ENCODE measurements around the gene EFCAB11.
"Not testable (repeated sequence)": the region's sequence is repeated elsewhere in the genome, so short reads cannot be mapped to it uniquely, and the experiment has no call there.

Gene EFCAB11

DNA sequence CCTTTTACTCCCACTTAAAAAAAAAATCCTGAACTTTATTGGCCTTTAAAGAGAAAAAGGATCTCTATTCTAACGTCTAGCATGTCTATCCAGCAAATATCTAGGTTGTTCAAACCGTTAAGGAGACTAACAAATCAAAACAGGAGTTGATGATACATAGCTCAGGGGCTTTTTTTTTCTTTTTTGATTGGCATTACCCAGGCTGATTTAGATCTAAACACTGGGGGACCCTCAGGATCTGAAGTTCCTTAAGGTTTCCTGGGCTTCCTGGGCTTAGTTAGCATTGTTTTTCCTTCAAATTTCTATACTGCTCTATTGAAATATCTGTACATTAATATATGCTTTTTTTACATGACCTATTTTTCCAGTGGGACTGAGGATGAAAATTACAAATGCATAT lies 42.3 kb downstream of the EFCAB11 start:
- no peak for ATAC-seq (ENCODE audit: low read depth)
- H3K9me3 Mint-ChIP-seq = no peaks in the 10 kb centered on the region
- H3K36me3 Mint-ChIP-seq = no peaks in the 10 kb centered on the region
- no peaks in the 10 kb centered on the region for H3K27me3 Mint-ChIP-seq
- H3K27ac Mint-ChIP-seq = no peak overlapping the region
- H3K4me3 Mint-ChIP-seq = no peak overlapping the region
- DNase-seq (ENCODE audit: low spot score in 2 of 2) = no peak
- peaks cover 3% of the 10 kb centered on the region for H3K4me1 Mint-ChIP-seq

DNA sequence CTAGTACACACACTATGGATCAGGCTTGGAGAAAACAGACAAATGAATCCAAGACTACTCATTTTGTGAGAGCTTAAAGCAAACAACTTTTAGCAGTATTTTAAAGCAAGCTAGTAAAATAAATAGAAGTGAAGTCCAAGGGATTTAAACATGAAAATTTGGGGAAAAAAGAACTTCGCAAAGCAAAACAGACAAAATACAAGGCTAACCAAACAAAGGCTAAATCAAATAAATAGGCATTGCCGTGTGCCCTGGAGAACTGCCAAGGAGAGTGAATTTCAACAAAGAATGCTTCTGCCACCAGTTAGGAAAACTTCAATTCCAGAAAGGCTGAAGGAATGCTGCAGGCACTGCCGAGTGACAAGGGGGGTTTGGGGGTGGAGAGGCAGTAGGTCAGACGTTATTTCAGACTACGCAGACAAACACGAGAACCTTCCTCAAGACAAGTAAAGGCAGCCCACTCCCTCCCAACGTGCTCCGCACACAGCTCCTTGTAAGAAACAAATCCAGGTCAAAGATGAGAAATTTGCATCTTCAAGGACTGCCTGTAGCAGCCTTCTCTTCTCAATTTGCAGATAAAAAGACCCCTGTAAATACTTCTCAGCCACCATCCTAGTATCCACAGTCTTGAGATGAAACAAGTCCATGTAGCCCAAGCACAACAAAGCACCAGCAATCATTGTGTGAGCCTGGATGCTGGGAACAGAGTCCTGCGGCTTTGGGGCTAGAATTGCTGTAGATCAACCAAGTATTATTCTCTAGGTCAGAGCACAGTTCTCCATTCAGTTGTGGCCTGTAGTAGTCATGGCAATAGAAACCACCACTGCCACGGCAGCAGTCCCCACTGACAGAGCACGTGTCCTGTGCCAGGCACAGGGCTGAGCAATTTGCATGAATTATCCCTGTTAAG lies 43.3 kb downstream of the EFCAB11 start:
- no peak overlapping the region for H3K4me3 Mint-ChIP-seq
- peaks cover 5% of the 10 kb centered on the region for H3K4me1 Mint-ChIP-seq
- no peak overlapping the region for H3K27ac Mint-ChIP-seq
- no peaks in the 10 kb centered on the region for H3K27me3 Mint-ChIP-seq
- no peak for ATAC-seq (ENCODE audit: low read depth)
- H3K9me3 Mint-ChIP-seq = no peaks in the 10 kb centered on the region
- DNase-seq (ENCODE audit: low spot score in 2 of 2) = no peak
- H3K36me3 Mint-ChIP-seq = no peaks in the 10 kb centered on the region

DNA sequence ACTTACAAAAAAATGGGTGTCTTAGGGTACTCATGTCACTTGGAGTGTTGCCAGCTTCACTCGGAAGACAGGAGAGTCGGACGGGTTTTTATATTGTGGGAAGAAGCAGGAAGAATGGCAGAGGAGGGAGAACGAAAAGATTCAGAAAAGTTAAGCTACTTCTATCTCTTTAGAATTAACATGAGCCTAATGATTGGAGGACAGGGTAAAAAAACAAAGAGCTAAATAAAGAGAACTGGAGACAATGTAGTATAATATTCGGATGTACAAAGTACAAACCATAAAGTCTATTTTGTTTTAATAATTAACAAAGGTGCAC lies 43.9 kb downstream of the EFCAB11 start:
- Mint-ChIP-seq H3K27ac (no peak overlapping the region), H3K9me3 (no peaks in the 10 kb centered on the region), H3K4me3 (no peak overlapping the region), H3K4me1 (peaks cover 6% of the 10 kb centered on the region), H3K27me3 (no peaks in the 10 kb centered on the region), H3K36me3 (peaks cover under 1% of the 10 kb centered on the region)
- DNase-seq (ENCODE audit: low spot score in 2 of 2) = no peak
- no peak for ATAC-seq (ENCODE audit: low read depth)

DNA sequence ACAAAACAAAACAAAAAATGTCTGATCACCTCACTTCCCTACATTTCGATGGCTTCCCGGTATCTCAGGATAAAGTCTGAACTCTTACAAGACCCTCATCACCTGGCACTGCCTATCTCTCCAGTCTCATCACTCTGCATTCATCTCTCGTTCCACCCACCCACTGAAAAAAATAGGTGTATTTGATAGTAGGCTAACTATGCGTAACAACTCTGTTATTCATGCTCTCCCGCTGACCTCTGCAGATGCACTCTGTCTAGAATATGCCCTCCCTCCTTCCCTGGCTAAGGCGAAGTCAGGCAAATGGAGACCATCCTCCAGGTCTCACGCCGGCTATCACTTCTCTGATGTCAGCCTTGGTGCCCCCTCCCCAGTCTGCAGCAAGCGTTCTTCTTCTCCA lies 44.9 kb downstream of the EFCAB11 start:
- ATAC-seq (ENCODE audit: low read depth) (no peak), DNase-seq (ENCODE audit: low spot score in 2 of 2) (no peak)
- H3K36me3 Mint-ChIP-seq = peaks cover 2% of the 10 kb centered on the region
- H3K27me3 Mint-ChIP-seq = no peaks in the 10 kb centered on the region
- H3K4me3 Mint-ChIP-seq = no peak overlapping the region
- H3K9me3 Mint-ChIP-seq = no peaks in the 10 kb centered on the region
- peaks cover 8% of the 10 kb centered on the region for H3K4me1 Mint-ChIP-seq
- no peak overlapping the region for H3K27ac Mint-ChIP-seq

DNA sequence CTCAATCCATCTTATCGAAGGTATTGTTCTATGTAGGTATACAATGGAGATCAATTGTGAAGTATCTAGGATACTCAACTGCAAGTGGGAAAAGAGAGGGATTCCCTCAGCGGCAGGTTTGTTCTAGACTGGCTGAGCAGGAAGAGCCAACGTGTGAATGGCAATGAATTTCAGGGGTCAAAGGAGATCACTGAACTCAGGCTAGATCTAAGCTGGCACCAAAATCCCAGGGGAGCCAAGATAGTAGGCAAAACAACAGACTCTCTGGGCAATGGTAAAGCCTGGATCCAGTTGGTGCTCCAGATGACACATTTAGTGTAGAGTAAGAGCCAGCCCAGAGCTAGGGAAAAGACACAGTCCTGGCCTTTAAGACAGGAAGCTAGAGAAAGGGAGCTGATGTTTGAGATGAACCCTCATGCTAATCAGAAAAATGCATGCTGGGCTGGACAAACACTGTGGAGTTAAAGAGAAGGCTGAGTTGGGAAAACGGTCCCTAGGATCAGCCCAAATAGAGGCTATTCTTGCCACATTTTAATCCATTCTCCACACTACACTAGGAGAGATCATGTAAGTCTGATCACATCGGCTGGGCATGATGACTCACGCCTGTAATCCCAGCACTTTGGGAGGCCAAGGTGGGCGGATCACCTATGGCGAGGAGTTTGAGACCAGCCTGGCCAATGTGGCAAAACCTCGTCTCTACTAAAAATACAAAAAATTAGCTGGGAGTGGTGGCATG lies 45.6 kb downstream of the EFCAB11 start:
- DNase-seq (ENCODE audit: low spot score in 2 of 2) = no peak
- Mint-ChIP-seq H3K4me3 (no peak overlapping the region), H3K27ac (no peak overlapping the region), H3K4me1 (peaks cover 8% of the 10 kb centered on the region), H3K36me3 (peaks cover 2% of the 10 kb centered on the region), H3K27me3 (no peaks in the 10 kb centered on the region), H3K9me3 (no peaks in the 10 kb centered on the region)
- ATAC-seq (ENCODE audit: low read depth) = no peak

DNA sequence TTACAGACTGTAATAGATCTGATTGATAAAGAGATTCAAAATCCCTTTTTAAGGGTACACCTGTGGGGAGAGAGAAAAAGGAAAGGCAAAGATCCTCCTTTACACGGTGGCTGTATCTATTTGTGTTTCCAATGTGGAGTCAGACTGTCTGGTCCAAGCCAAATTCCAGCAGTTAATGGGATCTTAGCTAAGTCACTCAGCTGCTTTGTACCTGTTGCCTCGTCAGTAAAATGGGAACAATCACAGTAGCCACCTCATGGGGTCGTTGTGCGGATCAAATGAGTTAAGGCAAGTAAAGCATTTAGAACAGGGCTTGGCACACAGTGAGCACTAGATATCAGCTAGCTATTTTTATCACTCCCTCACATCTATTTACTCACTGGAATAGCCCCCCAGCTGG lies 46.9 kb downstream of the EFCAB11 start:
- Mint-ChIP-seq H3K4me1 (peaks cover 6% of the 10 kb centered on the region), H3K36me3 (peaks cover 2% of the 10 kb centered on the region), H3K9me3 (no peaks in the 10 kb centered on the region), H3K4me3 (no peak overlapping the region), H3K27ac (no peak overlapping the region), H3K27me3 (no peaks in the 10 kb centered on the region)
- ATAC-seq (ENCODE audit: low read depth) (no peak), DNase-seq (ENCODE audit: low spot score in 2 of 2) (no peak)

DNA sequence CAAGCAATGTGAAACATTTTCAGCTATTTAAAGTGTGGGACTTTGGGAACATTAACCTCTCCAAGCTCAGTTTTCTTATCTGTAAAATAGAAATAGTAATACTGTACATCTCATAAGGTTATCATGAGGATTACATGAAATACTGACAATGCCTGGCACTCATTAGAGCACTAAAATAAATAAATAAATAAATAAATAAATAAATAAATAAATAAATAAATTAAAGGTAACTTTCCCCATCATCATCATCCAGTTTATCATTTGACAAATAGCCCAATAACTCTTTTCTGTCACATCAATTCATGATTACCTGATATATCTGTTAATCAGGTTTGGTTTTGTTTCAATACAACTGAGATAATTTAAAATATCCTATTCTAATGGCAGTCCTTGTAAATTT lies 48.5 kb downstream of the EFCAB11 start:
- DNase-seq (ENCODE audit: low spot score in 2 of 2) (no peak), ATAC-seq (ENCODE audit: low read depth) (no peak)
- no peaks in the 10 kb centered on the region for H3K27me3 Mint-ChIP-seq
- H3K4me1 Mint-ChIP-seq = peaks cover 5% of the 10 kb centered on the region
- H3K4me3 Mint-ChIP-seq = no peak overlapping the region
- peaks cover 2% of the 10 kb centered on the region for H3K36me3 Mint-ChIP-seq
- no peak overlapping the region for H3K27ac Mint-ChIP-seq
- H3K9me3 Mint-ChIP-seq = no peaks in the 10 kb centered on the region

DNA sequence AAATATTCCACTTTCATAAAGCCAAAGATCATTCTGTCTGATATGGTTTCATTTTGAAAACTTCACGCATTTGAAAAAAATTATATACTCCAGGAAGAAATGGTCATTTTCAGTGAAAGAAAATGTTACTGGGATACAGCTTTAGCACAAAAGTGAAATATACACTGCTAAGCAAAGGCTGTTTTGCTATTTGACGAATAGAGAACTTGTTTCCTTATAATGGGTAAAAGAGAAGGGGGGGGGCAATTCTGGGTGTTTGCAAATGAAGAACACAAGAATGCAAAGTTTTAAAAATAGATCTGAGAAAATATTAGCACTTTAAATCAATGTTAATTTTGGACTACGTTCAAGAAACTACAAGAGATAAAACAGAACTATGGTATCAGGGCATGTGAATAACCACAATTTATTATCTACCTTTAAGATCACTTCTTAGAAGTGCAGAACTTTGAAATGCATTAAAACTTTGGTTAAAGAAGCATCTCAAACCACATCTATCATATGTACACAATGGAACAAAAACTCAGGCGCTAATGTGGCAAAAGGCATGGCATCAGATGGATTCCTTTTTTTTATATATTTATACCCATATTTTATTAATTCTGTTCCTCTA lies 51.1 kb downstream of the EFCAB11 start:
- no peak overlapping the region for H3K4me3 Mint-ChIP-seq
- DNase-seq (ENCODE audit: low spot score in 2 of 2) = no peak
- no peak overlapping the region for H3K27ac Mint-ChIP-seq
- no peak for ATAC-seq (ENCODE audit: low read depth)
- H3K27me3 Mint-ChIP-seq = no peaks in the 10 kb centered on the region
- peaks cover 5% of the 10 kb centered on the region for H3K4me1 Mint-ChIP-seq
- H3K36me3 Mint-ChIP-seq = peaks cover 2% of the 10 kb centered on the region
- no peaks in the 10 kb centered on the region for H3K9me3 Mint-ChIP-seq

DNA sequence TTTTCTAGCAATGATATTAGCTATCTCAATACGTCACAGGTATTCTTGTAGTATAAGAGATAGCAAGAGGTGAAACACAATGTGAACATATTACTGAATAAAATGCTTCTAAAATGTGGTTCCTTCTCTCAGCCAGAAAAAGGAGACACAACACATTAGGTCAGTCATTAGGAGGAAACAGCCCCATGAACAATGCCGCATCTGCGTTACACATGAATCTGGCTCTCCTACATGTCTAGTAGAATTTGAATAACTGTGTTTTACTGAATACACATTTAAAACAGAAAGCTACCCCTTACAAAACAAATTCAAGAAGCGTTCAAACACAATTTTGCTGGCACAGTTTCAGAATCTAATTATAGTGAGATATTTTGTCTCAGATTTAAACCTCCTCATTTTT lies 51.6 kb downstream of the EFCAB11 start:
- no peak overlapping the region for H3K4me3 Mint-ChIP-seq
- peaks cover 2% of the 10 kb centered on the region for H3K36me3 Mint-ChIP-seq
- no peak for DNase-seq (ENCODE audit: low spot score in 2 of 2)
- peaks cover 5% of the 10 kb centered on the region for H3K4me1 Mint-ChIP-seq
- no peaks in the 10 kb centered on the region for H3K27me3 Mint-ChIP-seq
- no peaks in the 10 kb centered on the region for H3K9me3 Mint-ChIP-seq
- no peak for ATAC-seq (ENCODE audit: low read depth)
- no peak overlapping the region for H3K27ac Mint-ChIP-seq

DNA sequence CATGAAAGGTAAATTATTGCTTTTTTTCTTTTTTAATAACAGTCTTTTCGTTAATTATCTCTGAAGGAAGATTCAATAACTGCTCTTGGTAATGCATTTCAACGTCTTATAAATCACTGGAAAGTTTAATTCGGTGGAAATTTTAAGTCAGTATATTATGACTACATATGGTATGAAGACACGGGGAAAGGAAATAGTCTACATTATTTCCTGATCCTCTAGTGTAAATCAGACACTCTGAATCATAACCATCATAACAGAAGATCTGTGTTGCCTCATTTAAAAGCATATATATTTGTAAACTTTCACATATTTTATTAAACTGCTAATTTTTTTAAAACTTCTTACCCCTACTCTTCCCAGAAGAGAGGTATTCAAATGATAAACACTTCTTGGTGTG lies 53.7 kb downstream of the EFCAB11 start:
- Mint-ChIP-seq H3K36me3 (peaks cover 3% of the 10 kb centered on the region), H3K27ac (no peak overlapping the region), H3K9me3 (peaks cover under 1% of the 10 kb centered on the region), H3K4me3 (no peak overlapping the region), H3K27me3 (no peaks in the 10 kb centered on the region), H3K4me1 (peaks cover 2% of the 10 kb centered on the region)
- ATAC-seq (ENCODE audit: low read depth) (no peak), DNase-seq (ENCODE audit: low spot score in 2 of 2) (no peak)

DNA sequence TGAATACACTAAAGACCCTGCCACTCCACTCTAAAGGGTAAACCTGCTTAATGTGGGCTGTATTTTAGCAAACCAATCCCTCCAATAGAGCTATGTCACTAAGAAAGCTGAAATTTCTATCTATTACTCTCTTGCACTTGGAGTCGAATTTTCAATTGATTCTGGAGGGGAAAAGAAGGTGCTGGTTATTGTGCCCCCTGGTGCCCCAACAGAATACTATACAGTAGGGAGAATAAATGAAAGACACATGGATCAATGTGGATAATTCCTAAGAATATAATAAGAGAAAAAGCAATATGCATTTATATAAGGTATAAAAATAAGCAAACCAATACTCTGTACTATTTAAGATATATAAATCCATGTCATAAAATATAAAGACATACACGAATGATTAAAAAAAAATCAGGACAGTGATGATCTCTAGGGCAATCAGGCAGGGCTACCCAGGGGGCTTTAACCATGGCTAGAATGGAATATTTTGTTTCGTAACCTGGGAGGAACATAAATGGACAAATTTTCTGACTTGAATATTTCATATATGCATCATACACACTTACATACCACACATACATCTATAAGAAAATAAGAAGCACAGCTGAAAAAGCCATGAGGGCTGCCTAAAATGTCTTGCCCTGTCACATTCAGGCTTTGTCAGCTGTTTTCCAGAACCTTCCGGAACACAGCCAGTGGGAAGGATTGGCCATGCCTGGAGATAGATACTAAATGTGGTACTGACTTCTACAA lies 54.4 kb downstream of the EFCAB11 start:
- no peaks in the 10 kb centered on the region for H3K27me3 Mint-ChIP-seq
- no peaks in the 10 kb centered on the region for H3K4me1 Mint-ChIP-seq
- H3K9me3 Mint-ChIP-seq = peaks cover 2% of the 10 kb centered on the region
- no peak overlapping the region for H3K4me3 Mint-ChIP-seq
- DNase-seq (ENCODE audit: low spot score in 2 of 2) (peak in 1 of 2 donors; percentile 5), ATAC-seq (ENCODE audit: low read depth) (peak; percentile 47)
- H3K27ac Mint-ChIP-seq = no peak overlapping the region
- H3K36me3 Mint-ChIP-seq = peaks cover 2% of the 10 kb centered on the region

DNA sequence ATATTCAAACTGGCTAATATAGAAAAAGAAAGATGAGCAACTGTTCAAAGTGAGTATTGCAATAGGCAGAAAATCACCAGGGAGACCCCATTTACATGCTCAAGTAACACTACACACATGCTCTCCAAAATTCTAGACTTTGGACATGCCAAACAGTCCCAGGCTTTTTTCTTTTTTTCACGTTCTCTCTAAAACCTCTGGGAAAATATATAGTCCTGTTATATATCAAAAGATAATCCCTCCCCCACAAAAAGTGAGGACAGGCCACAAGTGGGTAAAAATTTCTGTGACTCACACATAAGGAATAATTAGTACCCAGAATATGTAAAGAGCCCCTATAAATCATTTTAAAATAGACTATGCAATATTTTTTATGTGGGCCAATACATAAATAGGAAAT lies 55.2 kb downstream of the EFCAB11 start:
- no peak for ATAC-seq (ENCODE audit: low read depth)

DNA sequence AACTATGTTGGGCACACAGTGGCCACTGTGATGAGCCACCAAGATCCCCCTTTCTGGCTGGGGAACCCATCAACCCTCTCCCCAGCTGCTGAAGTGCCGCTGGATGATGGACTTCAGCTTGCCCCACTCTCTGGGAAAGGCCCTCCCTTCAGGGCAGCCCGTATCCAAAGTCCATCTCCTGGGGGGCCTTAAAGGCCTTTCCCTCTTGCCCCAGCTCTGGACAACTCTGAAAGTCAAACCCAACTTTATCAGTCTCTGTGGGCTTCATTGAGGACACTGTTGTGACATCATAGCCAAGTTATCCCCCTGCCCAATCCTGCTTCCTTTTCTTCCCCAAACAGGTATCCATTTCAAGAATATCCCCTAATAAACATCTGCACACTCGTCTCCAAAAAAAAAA lies 61.1 kb downstream of the EFCAB11 start:
- H3K36me3 Mint-ChIP-seq; H3K27me3 Mint-ChIP-seq; DNase-seq (ENCODE audit: low spot score in 2 of 2); H3K9me3 Mint-ChIP-seq; H3K4me3 Mint-ChIP-seq; H3K4me1 Mint-ChIP-seq; ATAC-seq (ENCODE audit: low read depth); H3K27ac Mint-ChIP-seq: not testable (repeated sequence)

More for the DNA sequence above, 55.2 kb downstream of the EFCAB11 start:
- H3K27me3 Mint-ChIP-seq = no peaks in the 10 kb centered on the region
- H3K9me3 Mint-ChIP-seq = peaks cover 2% of the 10 kb centered on the region
- no peak overlapping the region for H3K4me3 Mint-ChIP-seq
- no peaks in the 10 kb centered on the region for H3K4me1 Mint-ChIP-seq
- no peak for DNase-seq (ENCODE audit: low spot score in 2 of 2)
- H3K36me3 Mint-ChIP-seq = peaks cover 2% of the 10 kb centered on the region
- H3K27ac Mint-ChIP-seq = no peak overlapping the region

DNA sequence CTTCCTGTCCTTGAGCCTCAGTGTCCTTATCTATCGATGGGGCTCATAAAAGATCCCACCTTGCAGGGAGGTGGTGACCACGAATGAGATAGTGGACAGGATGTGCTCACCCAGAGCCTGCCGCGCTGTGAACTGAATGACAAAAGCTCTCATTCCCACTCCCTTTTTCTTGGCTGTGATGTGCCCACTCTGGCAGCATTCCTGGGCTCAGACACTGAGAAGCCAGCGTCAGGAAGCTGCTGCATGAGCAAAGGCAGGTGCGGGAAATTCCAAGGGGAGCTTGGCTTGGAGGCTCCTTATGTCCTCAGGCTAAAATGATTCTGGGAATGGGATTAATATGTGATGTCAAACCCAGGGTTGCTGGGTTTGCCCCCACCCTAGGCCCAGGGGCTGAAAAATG lies 61.6 kb downstream of the EFCAB11 start:
- Mint-ChIP-seq H3K36me3 (peaks cover 9% of the 10 kb centered on the region), H3K4me3 (no peak overlapping the region), H3K27ac (no peak overlapping the region), H3K4me1 (no peaks in the 10 kb centered on the region), H3K27me3 (no peaks in the 10 kb centered on the region), H3K9me3 (peaks cover 7% of the 10 kb centered on the region)
- DNase-seq (ENCODE audit: low spot score in 2 of 2) (no peak), ATAC-seq (ENCODE audit: low read depth) (no peak)

Measured in memory B cell (primary cell).